Anterior cingulate cortex (tissue), 58 donors: Measurements from ENCODE around the gene UBE2E1.

Experiments
- DNase-seq, 58 donors: peaks; one replicate each; lab custom pipeline; 2025; lab: John Stamatoyannopoulos, UW

Gene UBE2E1

GRCh38 chr3:23938688-23939087 is 132.9 kb downstream of the UBE2E1 start:
- DNase-seq: no peak

GRCh38 chr3:23940775-23941174 is 135.0 kb downstream of the UBE2E1 start:
- DNase-seq: no peak
